Measurements from ENCODE around the gene PFDN1.

DNA sequence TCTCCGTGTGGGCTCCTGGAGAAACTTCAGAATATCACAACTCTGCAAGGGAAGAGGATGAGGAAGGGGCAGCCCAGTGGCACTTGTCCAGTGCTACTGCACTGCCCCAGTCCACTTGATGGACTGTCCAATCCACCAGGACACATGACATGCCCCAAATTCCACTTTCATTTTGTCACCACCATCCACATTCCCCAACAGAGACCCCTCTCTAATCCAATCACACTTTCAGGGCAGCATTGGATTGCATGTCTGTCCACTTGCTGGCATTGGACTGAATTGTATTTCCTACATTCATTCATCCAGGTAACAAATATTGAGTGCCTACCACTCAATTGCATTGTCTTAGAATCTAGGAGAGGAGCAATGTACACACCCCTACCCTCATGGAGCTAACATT, 28.7 kb upstream of the PFDN1 start:
- TF ChIP-seq CHD2 (IDR thresholded peaks at IDR 0.05; ENCODE audit: borderline replicate concordance, low read depth, low read length) (no peak), EP300 (IDR thresholded peaks at IDR 0.05; ENCODE audit: borderline replicate concordance in 1 of 2, control insufficient read depth in 1 of 2, low read depth in 2 of 2, low read length in 2 of 2) (no peak), SREBF2 (IDR thresholded peaks at IDR 0.05; ENCODE audit: low read length) (no peak), SPI1 (IDR thresholded peaks at IDR 0.05; ENCODE audit: borderline replicate concordance, insufficient read depth, low read depth, low read length) (no peak), CREB1 (IDR thresholded peaks at IDR 0.05; ENCODE audit: low read depth) (no peak), POLR2A (IDR thresholded peaks at IDR 0.05; ENCODE audit: low read depth, low read length) (no peak), MYC (IDR thresholded peaks at IDR 0.05; ENCODE audit: insufficient read depth, insufficient read length, insufficient replicate concordance, low read length, severe bottlenecking) (no peak), SP1 (IDR thresholded peaks at IDR 0.05; ENCODE audit: low read depth, low read length) (no peak), SRF (IDR thresholded peaks at IDR 0.05; ENCODE audit: low read depth in 2 of 2, low read length in 2 of 2) (no peak), TCF7 (IDR thresholded peaks at IDR 0.05; ENCODE audit: borderline replicate concordance) (no peak), NR2C2 (IDR thresholded peaks at IDR 0.05; ENCODE audit: borderline replicate concordance, control insufficient read depth, insufficient read length, low read depth) (no peak)
- TF ChIP-seq, protein P1, sequence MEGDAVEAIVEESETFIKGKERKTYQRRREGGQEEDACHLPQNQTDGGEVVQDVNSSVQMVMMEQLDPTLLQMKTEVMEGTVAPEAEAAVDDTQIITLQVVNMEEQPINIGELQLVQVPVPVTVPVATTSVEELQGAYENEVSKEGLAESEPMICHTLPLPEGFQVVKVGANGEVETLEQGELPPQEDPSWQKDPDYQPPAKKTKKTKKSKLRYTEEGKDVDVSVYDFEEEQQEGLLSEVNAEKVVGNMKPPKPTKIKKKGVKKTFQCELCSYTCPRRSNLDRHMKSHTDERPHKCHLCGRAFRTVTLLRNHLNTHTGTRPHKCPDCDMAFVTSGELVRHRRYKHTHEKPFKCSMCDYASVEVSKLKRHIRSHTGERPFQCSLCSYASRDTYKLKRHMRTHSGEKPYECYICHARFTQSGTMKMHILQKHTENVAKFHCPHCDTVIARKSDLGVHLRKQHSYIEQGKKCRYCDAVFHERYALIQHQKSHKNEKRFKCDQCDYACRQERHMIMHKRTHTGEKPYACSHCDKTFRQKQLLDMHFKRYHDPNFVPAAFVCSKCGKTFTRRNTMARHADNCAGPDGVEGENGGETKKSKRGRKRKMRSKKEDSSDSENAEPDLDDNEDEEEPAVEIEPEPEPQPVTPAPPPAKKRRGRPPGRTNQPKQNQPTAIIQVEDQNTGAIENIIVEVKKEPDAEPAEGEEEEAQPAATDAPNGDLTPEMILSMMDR (IDR thresholded peaks at IDR 0.05 in 2 of 3, conservative IDR thresholded peaks at IDR 0.05 in 1 of 3; ENCODE audit: control insufficient read depth in 2 of 3, extremely low read depth in 1 of 3, insufficient read depth in 1 of 3, low read depth in 3 of 3, low read length in 3 of 3): no peak
- TF ChIP-seq, protein P2, sequence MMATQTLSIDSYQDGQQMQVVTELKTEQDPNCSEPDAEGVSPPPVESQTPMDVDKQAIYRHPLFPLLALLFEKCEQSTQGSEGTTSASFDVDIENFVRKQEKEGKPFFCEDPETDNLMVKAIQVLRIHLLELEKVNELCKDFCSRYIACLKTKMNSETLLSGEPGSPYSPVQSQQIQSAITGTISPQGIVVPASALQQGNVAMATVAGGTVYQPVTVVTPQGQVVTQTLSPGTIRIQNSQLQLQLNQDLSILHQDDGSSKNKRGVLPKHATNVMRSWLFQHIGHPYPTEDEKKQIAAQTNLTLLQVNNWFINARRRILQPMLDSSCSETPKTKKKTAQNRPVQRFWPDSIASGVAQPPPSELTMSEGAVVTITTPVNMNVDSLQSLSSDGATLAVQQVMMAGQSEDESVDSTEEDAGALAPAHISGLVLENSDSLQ (IDR thresholded peaks at IDR 0.05): no peak
- TF ChIP-seq, protein P3, sequence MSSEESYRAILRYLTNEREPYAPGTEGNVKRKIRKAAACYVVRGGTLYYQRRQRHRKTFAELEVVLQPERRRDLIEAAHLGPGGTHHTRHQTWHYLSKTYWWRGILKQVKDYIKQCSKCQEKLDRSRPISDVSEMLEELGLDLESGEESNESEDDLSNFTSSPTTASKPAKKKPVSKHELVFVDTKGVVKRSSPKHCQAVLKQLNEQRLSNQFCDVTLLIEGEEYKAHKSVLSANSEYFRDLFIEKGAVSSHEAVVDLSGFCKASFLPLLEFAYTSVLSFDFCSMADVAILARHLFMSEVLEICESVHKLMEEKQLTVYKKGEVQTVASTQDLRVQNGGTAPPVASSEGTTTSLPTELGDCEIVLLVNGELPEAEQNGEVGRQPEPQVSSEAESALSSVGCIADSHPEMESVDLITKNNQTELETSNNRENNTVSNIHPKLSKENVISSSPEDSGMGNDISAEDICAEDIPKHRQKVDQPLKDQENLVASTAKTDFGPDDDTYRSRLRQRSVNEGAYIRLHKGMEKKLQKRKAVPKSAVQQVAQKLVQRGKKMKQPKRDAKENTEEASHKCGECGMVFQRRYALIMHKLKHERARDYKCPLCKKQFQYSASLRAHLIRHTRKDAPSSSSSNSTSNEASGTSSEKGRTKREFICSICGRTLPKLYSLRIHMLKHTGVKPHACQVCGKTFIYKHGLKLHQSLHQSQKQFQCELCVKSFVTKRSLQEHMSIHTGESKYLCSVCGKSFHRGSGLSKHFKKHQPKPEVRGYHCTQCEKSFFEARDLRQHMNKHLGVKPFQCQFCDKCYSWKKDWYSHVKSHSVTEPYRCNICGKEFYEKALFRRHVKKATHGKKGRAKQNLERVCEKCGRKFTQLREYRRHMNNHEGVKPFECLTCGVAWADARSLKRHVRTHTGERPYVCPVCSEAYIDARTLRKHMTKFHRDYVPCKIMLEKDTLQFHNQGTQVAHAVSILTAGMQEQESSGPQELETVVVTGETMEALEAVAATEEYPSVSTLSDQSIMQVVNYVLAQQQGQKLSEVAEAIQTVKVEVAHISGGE (CRISPR knock-in tag; IDR thresholded peaks at IDR 0.05): no peak
